Pons (tissue), 1 donor: ENCODE data around the gene PALM.

ENCODE experiments used
- DNase-seq: peaks from one replicate; pipeline ENCODE4 v3.0.0-alpha.2; 2016; ENCODE audit warnings: low spot score

PALM gene

GRCh38 chr19:752652-753517 lies 44.1 kb downstream of the PALM start:
- no peak for DNase-seq

GRCh38 chr19:754530-754929 lies 45.8 kb downstream of the PALM start:
- DNase-seq: no peak

DNA sequence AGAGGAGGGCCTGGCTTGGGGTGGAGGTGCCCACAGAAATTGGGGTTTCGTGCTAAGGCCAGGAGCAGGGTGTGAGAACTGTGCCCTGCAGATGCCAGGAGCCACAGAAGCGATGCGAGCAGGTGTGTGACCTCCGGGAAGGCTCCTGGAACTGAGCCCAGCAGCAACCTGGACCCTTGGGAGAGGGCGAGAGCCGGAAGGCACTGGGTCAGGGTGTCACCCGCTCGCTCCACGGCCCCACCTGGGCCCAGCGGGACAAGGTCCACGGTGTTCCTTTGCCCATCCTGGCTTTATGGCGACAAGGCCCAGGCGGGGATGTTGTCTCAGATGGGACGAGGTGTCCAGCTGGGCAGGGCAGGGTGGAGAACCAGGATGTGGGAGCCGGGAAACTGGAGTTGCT lies 46.3 kb downstream of the PALM start:
- no peak for DNase-seq

DNA sequence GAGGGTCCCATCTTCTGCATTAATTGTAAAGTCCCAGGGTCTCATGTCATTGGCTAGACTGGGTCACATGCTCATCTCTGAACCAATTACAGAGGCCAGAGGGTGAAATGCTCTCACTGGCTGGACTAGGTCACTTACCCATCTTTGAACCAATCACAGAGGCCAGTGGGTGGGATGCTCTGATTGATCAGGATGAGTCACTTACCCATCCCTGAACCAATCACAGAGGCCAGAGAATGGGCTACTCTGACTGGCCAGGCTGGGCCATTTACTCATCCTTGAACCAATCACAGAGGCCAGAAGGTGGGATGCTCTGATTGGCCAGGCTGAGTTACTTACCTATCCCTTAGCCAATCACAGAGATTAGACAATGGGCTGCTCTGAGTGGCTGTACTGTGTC lies 47.5 kb downstream of the PALM start:
- no peak for DNase-seq

DNA sequence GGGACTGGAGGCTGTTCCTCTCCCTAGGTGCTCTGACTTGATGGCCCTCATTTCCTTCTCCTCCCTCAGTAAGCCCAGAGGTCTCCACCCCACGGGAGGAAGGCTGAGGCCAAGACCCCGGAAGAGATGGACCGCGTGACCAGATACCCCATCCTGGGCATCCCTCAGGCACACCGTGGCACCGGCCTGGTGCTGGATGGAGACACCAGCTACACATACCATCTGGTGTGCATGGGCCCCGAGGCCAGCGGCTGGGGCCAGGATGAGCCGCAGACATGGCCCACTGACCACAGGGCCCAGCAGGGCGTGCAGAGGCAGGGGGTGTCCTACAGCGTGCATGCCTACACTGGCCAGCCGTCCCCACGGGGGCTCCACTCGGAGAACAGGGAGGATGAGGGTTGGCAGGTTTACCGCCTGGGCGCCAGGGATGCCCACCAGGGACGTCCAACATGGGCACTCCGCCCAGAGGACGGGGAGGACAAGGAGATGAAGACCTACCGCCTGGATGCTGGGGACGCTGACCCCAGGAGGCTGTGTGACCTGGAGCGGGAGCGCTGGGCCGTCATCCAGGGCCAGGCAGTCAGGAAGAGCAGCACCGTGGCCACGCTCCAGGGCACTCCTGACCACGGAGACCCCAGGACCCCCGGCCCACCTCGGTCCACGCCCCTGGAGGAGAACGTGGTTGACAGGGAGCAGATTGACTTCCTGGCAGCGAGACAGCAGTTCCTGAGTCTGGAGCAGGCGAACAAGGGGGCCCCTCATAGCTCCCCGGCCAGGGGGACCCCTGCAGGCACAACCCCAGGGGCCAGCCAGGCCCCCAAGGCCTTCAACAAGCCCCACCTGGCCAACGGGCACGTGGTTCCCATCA lies 48.3 kb downstream of the PALM start:
- DNase-seq: no peak

DNA sequence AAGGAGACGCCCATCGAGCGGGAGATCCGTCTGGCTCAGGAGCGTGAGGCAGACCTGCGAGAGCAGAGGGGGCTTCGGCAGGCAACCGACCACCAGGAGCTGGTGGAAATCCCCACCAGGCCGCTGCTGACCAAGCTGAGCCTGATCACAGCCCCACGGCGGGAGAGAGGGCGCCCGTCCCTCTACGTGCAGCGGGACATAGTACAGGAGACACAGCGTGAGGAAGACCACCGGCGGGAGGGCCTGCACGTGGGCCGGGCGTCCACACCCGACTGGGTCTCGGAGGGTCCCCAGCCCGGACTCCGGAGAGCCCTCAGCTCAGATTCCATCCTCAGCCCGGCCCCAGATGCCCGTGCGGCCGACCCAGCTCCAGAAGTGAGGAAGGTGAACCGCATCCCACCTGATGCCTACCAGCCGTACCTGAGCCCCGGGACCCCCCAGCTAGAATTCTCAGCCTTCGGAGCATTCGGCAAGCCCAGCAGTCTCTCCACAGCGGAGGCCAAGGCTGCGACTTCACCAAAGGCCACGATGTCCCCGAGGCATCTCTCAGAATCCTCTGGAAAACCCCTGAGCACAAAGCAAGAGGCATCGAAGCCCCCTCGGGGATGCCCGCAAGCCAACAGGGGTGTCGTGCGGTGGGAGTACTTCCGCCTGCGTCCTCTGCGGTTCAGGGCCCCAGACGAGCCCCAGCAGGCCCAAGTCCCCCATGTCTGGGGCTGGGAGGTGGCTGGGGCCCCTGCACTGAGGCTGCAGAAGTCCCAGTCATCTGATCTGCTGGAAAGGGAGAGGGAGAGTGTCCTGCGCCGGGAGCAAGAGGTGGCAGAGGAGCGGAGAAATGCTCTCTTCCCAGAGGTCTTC lies 49.3 kb downstream of the PALM start:
- no peak for DNase-seq

DNA sequence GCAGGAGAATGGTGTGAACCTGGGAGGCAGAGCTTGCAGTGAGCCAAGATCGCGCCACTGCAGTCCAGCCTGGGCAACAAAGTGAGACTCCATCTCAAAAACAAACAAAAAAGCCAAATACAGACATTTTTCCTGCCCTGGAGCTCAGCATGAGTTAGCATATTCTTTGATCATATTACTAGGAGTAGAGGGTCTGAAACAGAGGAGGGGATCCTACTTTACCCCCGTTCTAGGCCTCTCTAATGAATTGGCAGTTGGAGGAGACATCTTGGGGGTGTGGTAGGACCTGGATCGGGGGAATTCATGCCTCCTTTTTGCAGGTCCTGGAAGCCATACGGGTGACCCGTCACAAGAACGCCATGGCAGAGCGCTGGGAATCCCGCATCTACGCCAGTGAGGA lies 54.4 kb downstream of the PALM start:
- DNase-seq: no peak

DNA sequence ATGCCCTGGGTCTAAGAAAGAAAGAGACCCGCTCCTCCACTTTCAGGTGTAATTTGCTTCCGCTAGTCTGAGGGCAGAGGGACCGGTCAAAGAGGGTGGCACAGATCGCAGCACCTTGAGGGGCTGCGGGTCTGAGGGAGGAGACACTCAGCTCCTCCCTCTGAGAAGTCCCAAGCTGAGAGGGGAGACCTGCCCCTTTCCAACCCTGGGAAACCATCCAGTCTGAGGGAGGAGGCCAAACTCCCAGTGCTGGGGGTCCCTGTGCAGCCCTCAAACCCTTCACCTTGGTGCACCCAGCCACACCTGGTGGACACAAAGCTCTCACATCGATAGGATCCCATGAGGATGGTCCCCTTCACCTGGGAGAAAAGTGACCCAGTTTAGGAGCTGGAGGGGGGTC lies 55.1 kb downstream of the PALM start:
- DNase-seq: no peak

GRCh38 chr19:764301-764700 lies 55.6 kb downstream of the PALM start:
- DNase-seq: no peak

DNA sequence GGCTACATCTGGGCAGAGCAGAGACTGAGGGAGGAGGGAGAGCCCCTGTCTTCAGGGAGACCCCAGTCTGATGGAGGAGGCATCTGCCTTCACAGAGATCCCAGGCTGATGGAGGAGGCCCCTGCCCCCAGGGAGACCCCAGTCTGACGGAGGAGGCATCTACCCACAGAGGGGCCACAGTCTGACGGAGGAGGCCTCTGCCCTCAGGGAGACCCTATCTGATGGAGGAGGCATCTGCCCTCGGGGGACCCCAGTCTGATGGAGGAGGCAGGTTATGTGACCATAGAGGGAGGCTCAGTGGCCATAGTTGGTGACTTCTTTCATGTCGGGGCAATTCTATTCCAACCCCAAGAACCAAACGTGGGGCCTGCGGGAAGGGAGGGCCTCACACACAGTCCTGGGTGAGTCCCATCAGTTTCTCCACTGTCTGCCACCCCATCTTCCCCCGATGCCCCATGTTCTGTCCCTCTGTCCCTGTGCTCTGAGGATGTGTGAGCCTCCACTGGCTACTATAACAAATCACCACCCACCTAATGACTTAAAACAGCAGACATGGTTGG lies 56.5 kb downstream of the PALM start:
- no peak for DNase-seq

GRCh38 chr19:768424-768823 lies 59.7 kb downstream of the PALM start:
- no peak for DNase-seq

- DNase-seq: no peak
These were observed 60.9 kb downstream of the PALM start for GRCh38 chr19:769616-770015.

GRCh38 chr19:771332-771785 lies 62.6 kb downstream of the PALM start:
- no peak for DNase-seq

- DNase-seq: no peak
These were observed 63.3 kb downstream of the PALM start for GRCh38 chr19:772063-772462.

GRCh38 chr19:772730-773436 lies 64.1 kb downstream of the PALM start:
- DNase-seq: no peak

DNA sequence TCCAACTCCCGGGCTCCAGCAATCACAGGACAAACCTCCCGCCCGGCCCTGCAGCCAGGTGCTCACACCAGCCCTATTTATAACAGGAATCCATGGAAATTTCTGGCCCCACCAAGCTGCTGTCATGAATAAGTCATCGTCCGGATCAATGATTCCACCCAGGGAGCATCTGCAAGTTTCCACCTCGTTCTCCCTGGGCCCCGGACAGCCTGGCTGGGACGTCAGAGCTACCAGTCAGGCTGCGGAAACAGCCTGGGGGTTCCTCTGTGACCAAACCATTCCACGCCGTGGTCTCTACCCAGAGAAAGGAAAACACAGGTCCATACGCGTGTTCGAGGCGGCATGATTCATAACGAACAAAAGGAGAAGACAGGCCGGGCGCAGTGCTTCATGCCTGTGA lies 67.8 kb downstream of the PALM start:
- no peak for DNase-seq

DNA sequence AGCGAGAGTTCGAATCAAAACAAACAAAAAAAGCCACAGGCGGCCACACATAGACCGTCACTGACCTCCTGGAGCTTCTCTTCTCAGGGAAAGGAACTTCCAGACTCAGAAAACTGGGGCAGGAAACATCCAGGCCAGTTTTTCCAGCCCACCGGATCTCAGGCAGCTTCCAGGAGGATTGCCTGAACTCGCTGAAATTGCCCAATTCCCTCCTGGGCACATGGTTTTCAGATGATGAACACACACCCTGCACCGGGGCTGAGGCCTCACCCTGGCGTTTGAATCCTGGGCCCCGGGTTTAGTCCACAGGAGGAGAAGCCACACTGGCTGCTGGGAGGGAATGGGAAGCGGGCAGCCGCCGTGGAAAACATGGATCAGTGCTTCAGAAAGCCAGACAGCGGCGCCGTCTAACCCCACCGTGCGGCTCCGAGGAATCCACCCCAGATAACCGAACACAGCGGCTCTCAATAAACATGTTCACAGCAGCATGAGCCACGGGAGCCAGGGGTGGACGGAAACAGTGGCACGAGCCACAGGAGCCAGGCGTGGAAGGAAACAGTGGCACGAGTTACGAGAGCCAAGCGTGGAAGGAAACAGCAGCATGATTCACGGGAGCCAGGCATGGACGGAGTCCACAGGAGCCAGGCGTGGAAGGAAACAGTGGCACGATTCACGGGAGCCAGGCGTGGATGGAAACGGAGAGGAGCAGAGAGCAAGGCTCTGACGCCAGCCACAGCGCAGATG lies 70.3 kb downstream of the PALM start:
- DNase-seq: no peak

- DNase-seq: no peak
These were observed 72.2 kb downstream of the PALM start for GRCh38 chr19:780935-781334.

- DNase-seq: no peak
These were observed 73.1 kb downstream of the PALM start for GRCh38 chr19:781800-782184.

DNA sequence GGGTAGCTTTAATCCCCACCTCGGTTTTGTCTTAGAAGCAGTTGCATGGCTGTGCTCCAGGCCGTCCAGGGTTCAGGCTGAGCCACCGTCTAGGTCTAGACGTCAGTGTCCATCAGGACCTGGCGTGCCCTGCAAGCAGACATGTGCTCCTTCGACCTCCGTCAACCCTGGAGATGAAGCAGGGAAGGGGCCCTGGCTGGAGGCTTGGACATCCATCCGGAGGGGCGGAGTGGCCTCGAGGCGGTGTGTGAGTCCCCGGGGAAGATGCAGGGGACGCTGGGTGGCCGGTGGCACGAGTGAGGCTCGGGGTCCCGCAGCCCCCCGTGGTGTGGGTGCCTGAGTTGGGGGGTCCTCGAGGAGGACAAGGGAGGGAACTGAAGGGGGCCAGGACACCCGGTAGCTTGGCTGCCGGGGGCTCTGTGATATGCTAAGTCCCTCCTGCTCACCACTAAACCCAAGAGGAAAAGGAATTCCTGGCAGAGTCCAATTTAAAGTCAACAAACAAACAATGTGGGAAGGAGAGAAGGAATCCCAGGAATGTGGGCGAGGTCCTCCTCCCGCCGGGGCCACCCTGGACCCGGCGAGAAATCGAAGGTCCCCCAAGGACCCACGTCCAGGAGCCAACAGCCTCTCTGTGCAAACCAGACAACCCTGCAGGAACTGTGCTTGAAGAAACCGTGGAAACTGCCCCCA lies 73.6 kb downstream of the PALM start:
- no peak for DNase-seq
